ENCODE data around the gene TOX3. TPM values are rescaled to one million over a fixed set of nuclear protein-coding genes. Genes with fewer than 3 reads are reported as not detected.

TOX3 gene
- total and polyA plus RNA-seq, 2 of the 13 experiments (the other 11 are each of a cell fraction or from before 2014, with no cell fraction given): 14.5 to 98.6 TPM

DNA sequence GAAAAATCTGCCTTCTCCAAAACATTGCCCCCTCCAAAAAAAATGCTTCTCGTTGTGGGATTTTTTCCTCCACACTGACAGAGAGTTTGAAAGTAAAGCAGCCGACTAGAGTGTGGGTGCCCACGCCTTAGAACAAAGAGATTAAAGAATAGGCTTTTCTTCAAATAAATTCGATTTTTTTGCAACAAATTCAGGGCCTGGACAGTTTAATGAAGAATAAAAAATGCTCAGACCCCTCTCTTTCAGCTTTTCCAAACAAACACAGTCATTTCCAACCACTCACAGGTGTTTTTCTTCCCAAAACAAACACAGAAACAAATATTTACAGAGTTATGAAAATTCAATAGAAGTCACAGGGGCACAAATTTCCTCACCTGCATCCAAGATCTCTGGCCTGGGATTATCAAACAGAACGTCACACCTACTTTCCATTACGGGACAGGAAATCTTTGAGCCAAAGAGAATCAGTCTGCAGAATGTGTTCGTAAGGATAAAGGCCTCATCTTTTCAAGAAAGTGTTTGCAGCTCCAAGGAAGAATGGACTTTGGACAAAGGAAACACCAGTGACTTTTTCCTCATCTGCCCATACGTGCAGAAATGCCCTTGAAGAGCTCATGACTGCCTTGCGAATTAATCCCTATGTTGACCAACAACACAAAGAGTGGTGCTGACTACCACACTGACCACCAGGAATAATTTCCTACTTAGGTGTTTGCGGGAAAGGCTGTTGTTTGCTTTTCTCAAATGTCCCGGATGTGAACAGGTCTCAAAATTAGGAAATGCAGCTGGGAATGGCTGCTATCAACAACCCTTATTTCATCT lies 31.3 kb upstream of the TOX3 start (continued):
- TF ChIP-seq, protein P1, sequence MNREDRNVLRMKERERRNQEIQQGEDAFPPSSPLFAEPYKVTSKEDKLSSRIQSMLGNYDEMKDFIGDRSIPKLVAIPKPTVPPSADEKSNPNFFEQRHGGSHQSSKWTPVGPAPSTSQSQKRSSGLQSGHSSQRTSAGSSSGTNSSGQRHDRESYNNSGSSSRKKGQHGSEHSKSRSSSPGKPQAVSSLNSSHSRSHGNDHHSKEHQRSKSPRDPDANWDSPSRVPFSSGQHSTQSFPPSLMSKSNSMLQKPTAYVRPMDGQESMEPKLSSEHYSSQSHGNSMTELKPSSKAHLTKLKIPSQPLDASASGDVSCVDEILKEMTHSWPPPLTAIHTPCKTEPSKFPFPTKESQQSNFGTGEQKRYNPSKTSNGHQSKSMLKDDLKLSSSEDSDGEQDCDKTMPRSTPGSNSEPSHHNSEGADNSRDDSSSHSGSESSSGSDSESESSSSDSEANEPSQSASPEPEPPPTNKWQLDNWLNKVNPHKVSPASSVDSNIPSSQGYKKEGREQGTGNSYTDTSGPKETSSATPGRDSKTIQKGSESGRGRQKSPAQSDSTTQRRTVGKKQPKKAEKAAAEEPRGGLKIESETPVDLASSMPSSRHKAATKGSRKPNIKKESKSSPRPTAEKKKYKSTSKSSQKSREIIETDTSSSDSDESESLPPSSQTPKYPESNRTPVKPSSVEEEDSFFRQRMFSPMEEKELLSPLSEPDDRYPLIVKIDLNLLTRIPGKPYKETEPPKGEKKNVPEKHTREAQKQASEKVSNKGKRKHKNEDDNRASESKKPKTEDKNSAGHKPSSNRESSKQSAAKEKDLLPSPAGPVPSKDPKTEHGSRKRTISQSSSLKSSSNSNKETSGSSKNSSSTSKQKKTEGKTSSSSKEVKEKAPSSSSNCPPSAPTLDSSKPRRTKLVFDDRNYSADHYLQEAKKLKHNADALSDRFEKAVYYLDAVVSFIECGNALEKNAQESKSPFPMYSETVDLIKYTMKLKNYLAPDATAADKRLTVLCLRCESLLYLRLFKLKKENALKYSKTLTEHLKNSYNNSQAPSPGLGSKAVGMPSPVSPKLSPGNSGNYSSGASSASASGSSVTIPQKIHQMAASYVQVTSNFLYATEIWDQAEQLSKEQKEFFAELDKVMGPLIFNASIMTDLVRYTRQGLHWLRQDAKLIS (CRISPR knock-in tag; IDR thresholded peaks at IDR 0.05): peak; percentile 60; the same call in 1 of the 2 replicates
- TF ChIP-seq, protein P2, sequence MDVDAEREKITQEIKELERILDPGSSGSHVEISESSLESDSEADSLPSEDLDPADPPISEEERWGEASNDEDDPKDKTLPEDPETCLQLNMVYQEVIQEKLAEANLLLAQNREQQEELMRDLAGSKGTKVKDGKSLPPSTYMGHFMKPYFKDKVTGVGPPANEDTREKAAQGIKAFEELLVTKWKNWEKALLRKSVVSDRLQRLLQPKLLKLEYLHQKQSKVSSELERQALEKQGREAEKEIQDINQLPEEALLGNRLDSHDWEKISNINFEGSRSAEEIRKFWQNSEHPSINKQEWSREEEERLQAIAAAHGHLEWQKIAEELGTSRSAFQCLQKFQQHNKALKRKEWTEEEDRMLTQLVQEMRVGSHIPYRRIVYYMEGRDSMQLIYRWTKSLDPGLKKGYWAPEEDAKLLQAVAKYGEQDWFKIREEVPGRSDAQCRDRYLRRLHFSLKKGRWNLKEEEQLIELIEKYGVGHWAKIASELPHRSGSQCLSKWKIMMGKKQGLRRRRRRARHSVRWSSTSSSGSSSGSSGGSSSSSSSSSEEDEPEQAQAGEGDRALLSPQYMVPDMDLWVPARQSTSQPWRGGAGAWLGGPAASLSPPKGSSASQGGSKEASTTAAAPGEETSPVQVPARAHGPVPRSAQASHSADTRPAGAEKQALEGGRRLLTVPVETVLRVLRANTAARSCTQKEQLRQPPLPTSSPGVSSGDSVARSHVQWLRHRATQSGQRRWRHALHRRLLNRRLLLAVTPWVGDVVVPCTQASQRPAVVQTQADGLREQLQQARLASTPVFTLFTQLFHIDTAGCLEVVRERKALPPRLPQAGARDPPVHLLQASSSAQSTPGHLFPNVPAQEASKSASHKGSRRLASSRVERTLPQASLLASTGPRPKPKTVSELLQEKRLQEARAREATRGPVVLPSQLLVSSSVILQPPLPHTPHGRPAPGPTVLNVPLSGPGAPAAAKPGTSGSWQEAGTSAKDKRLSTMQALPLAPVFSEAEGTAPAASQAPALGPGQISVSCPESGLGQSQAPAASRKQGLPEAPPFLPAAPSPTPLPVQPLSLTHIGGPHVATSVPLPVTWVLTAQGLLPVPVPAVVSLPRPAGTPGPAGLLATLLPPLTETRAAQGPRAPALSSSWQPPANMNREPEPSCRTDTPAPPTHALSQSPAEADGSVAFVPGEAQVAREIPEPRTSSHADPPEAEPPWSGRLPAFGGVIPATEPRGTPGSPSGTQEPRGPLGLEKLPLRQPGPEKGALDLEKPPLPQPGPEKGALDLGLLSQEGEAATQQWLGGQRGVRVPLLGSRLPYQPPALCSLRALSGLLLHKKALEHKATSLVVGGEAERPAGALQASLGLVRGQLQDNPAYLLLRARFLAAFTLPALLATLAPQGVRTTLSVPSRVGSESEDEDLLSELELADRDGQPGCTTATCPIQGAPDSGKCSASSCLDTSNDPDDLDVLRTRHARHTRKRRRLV (CRISPR knock-in tag; IDR thresholded peaks at IDR 0.05): no peak
- no peak for TF ChIP-seq RAD21 (CRISPR knock-in tag; IDR thresholded peaks at IDR 0.05)
- TF ChIP-seq POLR2AphosphoS5 (IDR thresholded peaks at IDR 0.05; ENCODE audit: low read depth, low read length): no peak
- peak; percentile 91 for TF ChIP-seq FOXA1 (IDR thresholded peaks at IDR 0.05)
- peak; percentile 79 for TF ChIP-seq FOXA1 (CRISPR knock-in tag; IDR thresholded peaks at IDR 0.05)
- TF ChIP-seq FOXK1 (CRISPR knock-in tag; IDR thresholded peaks at IDR 0.05; ENCODE audit: borderline replicate concordance, low read depth): peak; percentile 91; the same call in 1 of the 2 replicates
- TF ChIP-seq SP140L (CRISPR knock-in tag; IDR thresholded peaks at IDR 0.05; ENCODE audit: borderline replicate concordance): 0 out of 2 replicates have a peak, but pooled peaks have one; percentile 37
- peak; percentile 54 for TF ChIP-seq KAT8 (CRISPR knock-in tag; IDR thresholded peaks at IDR 0.05)
- no peak for TF ChIP-seq AHR (CRISPR knock-in tag; IDR thresholded peaks at IDR 0.05)
- no peak for TF ChIP-seq ZNF616 (CRISPR knock-in tag; IDR thresholded peaks at IDR 0.05; ENCODE audit: low read depth)
- TF ChIP-seq YEATS2 (CRISPR knock-in tag; IDR thresholded peaks at IDR 0.05; ENCODE audit: borderline replicate concordance): peak; percentile 73; the same call in 1 of the 2 replicates
- TF ChIP-seq, protein P3, sequence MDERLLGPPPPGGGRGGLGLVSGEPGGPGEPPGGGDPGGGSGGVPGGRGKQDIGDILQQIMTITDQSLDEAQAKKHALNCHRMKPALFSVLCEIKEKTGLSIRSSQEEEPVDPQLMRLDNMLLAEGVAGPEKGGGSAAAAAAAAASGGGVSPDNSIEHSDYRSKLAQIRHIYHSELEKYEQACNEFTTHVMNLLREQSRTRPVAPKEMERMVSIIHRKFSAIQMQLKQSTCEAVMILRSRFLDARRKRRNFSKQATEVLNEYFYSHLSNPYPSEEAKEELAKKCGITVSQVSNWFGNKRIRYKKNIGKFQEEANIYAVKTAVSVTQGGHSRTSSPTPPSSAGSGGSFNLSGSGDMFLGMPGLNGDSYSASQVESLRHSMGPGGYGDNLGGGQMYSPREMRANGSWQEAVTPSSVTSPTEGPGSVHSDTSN (CRISPR knock-in tag; IDR thresholded peaks at IDR 0.05): no peak
- TF ChIP-seq, protein P4, sequence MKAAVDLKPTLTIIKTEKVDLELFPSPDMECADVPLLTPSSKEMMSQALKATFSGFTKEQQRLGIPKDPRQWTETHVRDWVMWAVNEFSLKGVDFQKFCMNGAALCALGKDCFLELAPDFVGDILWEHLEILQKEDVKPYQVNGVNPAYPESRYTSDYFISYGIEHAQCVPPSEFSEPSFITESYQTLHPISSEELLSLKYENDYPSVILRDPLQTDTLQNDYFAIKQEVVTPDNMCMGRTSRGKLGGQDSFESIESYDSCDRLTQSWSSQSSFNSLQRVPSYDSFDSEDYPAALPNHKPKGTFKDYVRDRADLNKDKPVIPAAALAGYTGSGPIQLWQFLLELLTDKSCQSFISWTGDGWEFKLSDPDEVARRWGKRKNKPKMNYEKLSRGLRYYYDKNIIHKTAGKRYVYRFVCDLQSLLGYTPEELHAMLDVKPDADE (CRISPR knock-in tag; IDR thresholded peaks at IDR 0.05): no peak
- TF ChIP-seq ZNF670 (CRISPR knock-in tag; IDR thresholded peaks at IDR 0.05; ENCODE audit: borderline replicate concordance): no peak
- TF ChIP-seq, protein P5, sequence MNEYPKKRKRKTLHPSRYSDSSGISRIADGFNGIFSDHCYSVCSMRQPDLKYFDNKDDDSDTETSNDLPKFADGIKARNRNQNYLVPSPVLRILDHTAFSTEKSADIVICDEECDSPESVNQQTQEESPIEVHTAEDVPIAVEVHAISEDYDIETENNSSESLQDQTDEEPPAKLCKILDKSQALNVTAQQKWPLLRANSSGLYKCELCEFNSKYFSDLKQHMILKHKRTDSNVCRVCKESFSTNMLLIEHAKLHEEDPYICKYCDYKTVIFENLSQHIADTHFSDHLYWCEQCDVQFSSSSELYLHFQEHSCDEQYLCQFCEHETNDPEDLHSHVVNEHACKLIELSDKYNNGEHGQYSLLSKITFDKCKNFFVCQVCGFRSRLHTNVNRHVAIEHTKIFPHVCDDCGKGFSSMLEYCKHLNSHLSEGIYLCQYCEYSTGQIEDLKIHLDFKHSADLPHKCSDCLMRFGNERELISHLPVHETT (CRISPR knock-in tag; conservative IDR thresholded peaks at IDR 0.05): no peak; the same call in 1 of the 2 replicates
- TF ChIP-seq MBD4 (IDR thresholded peaks at IDR 0.05; ENCODE audit: borderline replicate concordance, low read length): peak; percentile 92; the same call in 1 of the 2 replicates
